T-cell (primary cell): Measurements from ENCODE around the gene PSME3. TPM values are rescaled to one million over a fixed set of nuclear protein-coding genes. Genes with fewer than 3 reads are reported as not detected.
"Not testable (repeated sequence)": the region's sequence is repeated elsewhere in the genome, so short reads cannot be mapped to it uniquely, and the experiment has no call there.

Experiments used
- ATAC-seq, 4 experiments: fragments of 200-7000 bp in 3 of 4; fragments of 150-1000 bp in 1 of 4; cut with Tn5 transposase; replicated peaks in 1 of 4; 1 replicate in 3 of 4; 2 replicates in 1 of 4; pipeline ENCODE4 v1.10.0; 2021; ENCODE audit warnings: moderate library complexity in 3 of 4, mild to moderate bottlenecking in 2 of 4, moderate number of reproducible peaks in 1 of 4
- CTCF ChIA-PET, 2 donors: fragments of 300-600 bp; sonication (Branson Sonifier 250); formaldehyde crosslinking; loops; one replicate each; lab custom pipeline; 2022; ENCODE audit warnings: antibody characterized with exemption in 2 of 2; lab: Charles Lee
- POLR2A ChIA-PET, 2 donors: fragments of 300-600 bp; sonication (Branson Sonifier 250); formaldehyde crosslinking; loops; one replicate each; lab custom pipeline; 2022; ENCODE audit warnings: antibody characterized with exemption in 2 of 2; lab: Charles Lee
- DNase-seq, 35 experiments: peaks; one replicate each; pipeline versions ENCODE4 v3.0.0 to v3.0.0-alpha.2; 2013 to 2023
- H3K27ac ChIP-seq: one replicate; pipeline ENCODE4 v1.5.1; 2013; ENCODE audit warnings: low read length
- H3K27me3 ChIP-seq, 2 experiments: replicated peaks in 1 of 2; 1 replicate in 1 of 2; 2 replicates in 1 of 2; pipeline versions ENCODE4 v1.6.1 to v1.7.0; 2013; ENCODE audit warnings: low read length in 1 of 2, mixed read lengths in 1 of 2; ENCODE audit not compliant: control insufficient read depth in 2 of 2, insufficient read depth in 2 of 2; ENCODE audit errors: extremely low read depth in 1 of 2
- H3K36me3 ChIP-seq, 2 donors: 1 replicate in 1 of 2; 2 replicates in 1 of 2; pipeline versions ENCODE4 v1.6.1 to v1.7.0; 2013; ENCODE audit warnings: low read length in 1 of 2; ENCODE audit not compliant: control insufficient read depth in 2 of 2, insufficient read depth in 1 of 2; ENCODE audit errors: extremely low read depth in 1 of 2
- H3K4me1 ChIP-seq, 2 experiments: 1 replicate in 1 of 2; 2 replicates in 1 of 2; pipeline versions ENCODE4 v1.6.1 to v1.7.0; 2013; ENCODE audit warnings: low read length in 2 of 2, mixed read lengths in 1 of 2; ENCODE audit not compliant: insufficient read depth in 2 of 2, control insufficient read depth in 1 of 2; ENCODE audit errors: extremely low read depth in 1 of 2
- H3K4me3 ChIP-seq, 2 donors: 1 replicate in 1 of 2; 2 replicates in 1 of 2; pipeline versions ENCODE4 v1.5.1 to v1.7.0; 2013; ENCODE audit warnings: mild to moderate bottlenecking in 2 of 2, low read length in 1 of 2, moderate library complexity in 1 of 2; ENCODE audit not compliant: control insufficient read depth in 1 of 2; ENCODE audit errors: extremely low read depth in 1 of 2
- H3K9me3 ChIP-seq: 2 replicates; pipeline ENCODE4 v1.7.0; 2013
- H3K27ac Mint-ChIP-seq, 2 donors: one replicate each; pipeline ENCODE4 v1.8.0; 2020 to 2021; ENCODE audit warnings: mild to moderate bottlenecking in 2 of 2, mixed read lengths in 2 of 2
- H3K27me3 Mint-ChIP-seq, 2 donors: one replicate each; pipeline ENCODE4 v1.8.0; 2021 to 2022; ENCODE audit warnings: mixed read lengths in 2 of 2
- H3K36me3 Mint-ChIP-seq: one replicate; pipeline ENCODE4 v1.8.0; 2021; ENCODE audit warnings: mixed read lengths
- H3K4me1 Mint-ChIP-seq, 3 donors: one replicate each; pipeline ENCODE4 v1.8.0; 2020 to 2022; ENCODE audit warnings: mixed read lengths in 3 of 3, mild to moderate bottlenecking in 1 of 3
- H3K4me3 Mint-ChIP-seq, 3 donors: one replicate each; pipeline ENCODE4 v1.8.0; 2020 to 2022; ENCODE audit warnings: mild to moderate bottlenecking in 3 of 3, mixed read lengths in 3 of 3, moderate library complexity in 3 of 3
- H3K9me3 Mint-ChIP-seq, 3 donors: one replicate each; pipeline ENCODE4 v1.8.0; 2020 to 2022; ENCODE audit warnings: mixed read lengths in 3 of 3
- WGBS: methylation state at CpG from one replicate; pipeline ENCODE4 v1.1.5; 2013; ENCODE audit warnings: missing lambda C conversion rate; ENCODE audit not compliant: insufficient coverage; 5-methylcytosine and 5-hydroxymethylcytosine counted together
- total RNA-seq, 35 experiments: library from RNA in 6 of 35; stranded (reverse) in 6 of 35; fragments of 120-200 nt in 1 of 35; gene quantifications; one replicate each; pipeline versions ENCODE4 v1.2.1 to v1.2.4 and lab custom pipeline; 2013 to 2026

The PSME3 gene
- total RNA-seq, 5 donors from 2014 or later (not counting 1 experiment from before 2014, with no cell fraction given): 68.0 to 79.1 (median 77.2) TPM

DNA sequence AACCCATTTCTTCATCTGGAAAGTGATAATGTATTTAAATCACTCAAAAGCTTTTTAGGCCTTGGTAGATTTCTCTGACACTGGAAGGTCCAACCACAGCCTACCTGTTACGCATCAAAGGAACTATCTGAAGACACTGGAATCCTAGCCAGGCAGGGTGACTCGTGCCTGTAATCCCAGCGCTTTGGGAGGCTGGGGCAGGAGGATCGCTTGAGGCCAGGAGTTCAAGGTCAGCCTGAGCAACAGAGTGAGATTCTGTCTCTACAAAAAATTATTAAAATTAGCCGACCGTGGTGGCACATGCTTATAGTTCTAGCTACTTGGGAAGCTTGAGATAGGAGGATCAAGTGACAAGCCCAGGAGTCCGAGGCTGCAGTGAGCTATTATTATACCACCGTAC is 49.0 kb downstream of the PSME3 start:
- POLR2A ChIA-PET: no interaction called here
- Mint-ChIP-seq H3K36me3 (no peaks in the 10 kb centered on the region), H3K27me3 (peaks cover 20 to 21% of the 10 kb centered on the region in 2 donors), H3K4me3 (no peak overlapping the region), H3K4me1 (peaks cover 0 to 8% (median 0%) of the 10 kb centered on the region in 3 donors), H3K9me3 (no peaks in the 10 kb centered on the region), H3K27ac (no peak overlapping the region)
- no peak for ATAC-seq
- no peaks in the 10 kb centered on the region for H3K36me3 ChIP-seq
- H3K27me3 ChIP-seq: peaks cover 0 to 35% of the 10 kb centered on the region in 2 experiments
- no peaks in the 10 kb centered on the region for H3K4me1 ChIP-seq
- WGBS: 87% methylated on average over 7 of the region's 8 CpGs
- no peaks in the 10 kb centered on the region for H3K9me3 ChIP-seq
- H3K27ac ChIP-seq: no peak overlapping the region
- DNase-seq: no peak
- CTCF ChIA-PET: no interaction called here
- no peak overlapping the region for H3K4me3 ChIP-seq

DNA sequence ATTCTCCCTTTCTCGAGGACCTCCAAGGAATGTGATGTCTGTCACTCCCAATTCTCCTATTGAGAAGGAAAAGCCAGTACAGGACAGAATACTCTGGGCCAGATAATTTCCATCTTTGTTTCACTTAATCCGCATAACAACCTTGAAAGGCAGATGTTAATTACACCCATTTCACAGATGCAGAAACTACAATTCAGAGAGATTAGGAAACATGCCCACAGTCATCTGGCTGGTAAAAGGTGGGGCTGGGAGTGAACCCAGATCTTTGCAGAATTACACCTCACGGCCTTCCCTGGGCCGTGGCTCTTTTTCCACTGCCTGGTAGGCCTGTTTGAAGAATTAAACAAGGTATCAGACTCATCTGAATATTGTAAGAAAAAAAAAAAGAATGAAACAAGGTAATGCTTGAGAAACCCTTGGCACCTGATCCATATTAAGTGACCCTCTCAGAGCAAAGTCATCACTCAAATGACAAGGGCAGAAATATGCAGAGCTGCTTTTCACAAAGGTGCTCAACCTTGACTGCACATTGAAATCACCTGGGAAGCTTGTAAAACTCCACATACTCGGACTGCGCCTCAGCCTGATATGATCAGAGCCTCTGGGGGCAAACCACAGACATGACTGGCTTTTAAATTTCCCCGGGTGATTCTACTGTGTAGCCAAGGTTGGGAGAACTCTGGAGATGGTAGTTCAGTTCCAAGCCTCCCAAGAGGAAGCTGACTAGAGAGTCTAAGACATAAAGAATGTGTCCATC is 50.8 kb downstream of the PSME3 start:
- DNase-seq (no peak), ATAC-seq (no peak)
- H3K27me3 Mint-ChIP-seq: peaks cover 4 to 12% of the 10 kb centered on the region in 2 donors
- 100% methylated on average over 1 of the region's 7 CpGs for WGBS
- Histone ChIP-seq H3K4me1 (no peaks in the 10 kb centered on the region), H3K4me3 (no peak overlapping the region), H3K27ac (no peak overlapping the region), H3K27me3 (peaks cover 0 to 20% of the 10 kb centered on the region in 2 experiments), H3K36me3 (no peaks in the 10 kb centered on the region), H3K9me3 (no peaks in the 10 kb centered on the region)
- POLR2A ChIA-PET: no interaction called here
- CTCF ChIA-PET: no interaction called here
- no peak overlapping the region for H3K4me3 Mint-ChIP-seq
- no peaks in the 10 kb centered on the region for H3K9me3 Mint-ChIP-seq
- H3K27ac Mint-ChIP-seq: no peak overlapping the region
- no peaks in the 10 kb centered on the region for H3K36me3 Mint-ChIP-seq
- H3K4me1 Mint-ChIP-seq: peaks cover 0 to 11% (median 0%) of the 10 kb centered on the region in 3 donors

- H3K4me3 ChIP-seq, ATAC-seq, H3K4me1 ChIP-seq, H3K27me3 Mint-ChIP-seq, H3K27ac ChIP-seq, H3K4me3 Mint-ChIP-seq, DNase-seq, H3K9me3 Mint-ChIP-seq, H3K27ac Mint-ChIP-seq, H3K9me3 ChIP-seq, H3K36me3 Mint-ChIP-seq, H3K36me3 ChIP-seq: not testable (repeated sequence)
- H3K27me3 ChIP-seq: peaks cover 0 to 13% of the 10 kb centered on the region in 2 experiments
- ChIA-PET CTCF (interaction anchor here in 1 of 2 donors (0.5 kb wide), 1 partner anchor 1063 kb away, joined by 5 read pairs; no protein-coding TSS in a partner anchor), POLR2A (interaction anchor here in 1 of 2 donors (0.5 kb wide), 1 partner anchor 20 kb away, joined by 8 read pairs; no protein-coding TSS in a partner anchor)
- WGBS: 100% methylated on average over 1 of the region's 3 CpGs
- peaks cover 0 to 11% (median 0%) of the 10 kb centered on the region in 3 donors for H3K4me1 Mint-ChIP-seq
Observed at GRCh38 chr17:42885806-42886205, 52.6 kb downstream of the PSME3 start.

DNA sequence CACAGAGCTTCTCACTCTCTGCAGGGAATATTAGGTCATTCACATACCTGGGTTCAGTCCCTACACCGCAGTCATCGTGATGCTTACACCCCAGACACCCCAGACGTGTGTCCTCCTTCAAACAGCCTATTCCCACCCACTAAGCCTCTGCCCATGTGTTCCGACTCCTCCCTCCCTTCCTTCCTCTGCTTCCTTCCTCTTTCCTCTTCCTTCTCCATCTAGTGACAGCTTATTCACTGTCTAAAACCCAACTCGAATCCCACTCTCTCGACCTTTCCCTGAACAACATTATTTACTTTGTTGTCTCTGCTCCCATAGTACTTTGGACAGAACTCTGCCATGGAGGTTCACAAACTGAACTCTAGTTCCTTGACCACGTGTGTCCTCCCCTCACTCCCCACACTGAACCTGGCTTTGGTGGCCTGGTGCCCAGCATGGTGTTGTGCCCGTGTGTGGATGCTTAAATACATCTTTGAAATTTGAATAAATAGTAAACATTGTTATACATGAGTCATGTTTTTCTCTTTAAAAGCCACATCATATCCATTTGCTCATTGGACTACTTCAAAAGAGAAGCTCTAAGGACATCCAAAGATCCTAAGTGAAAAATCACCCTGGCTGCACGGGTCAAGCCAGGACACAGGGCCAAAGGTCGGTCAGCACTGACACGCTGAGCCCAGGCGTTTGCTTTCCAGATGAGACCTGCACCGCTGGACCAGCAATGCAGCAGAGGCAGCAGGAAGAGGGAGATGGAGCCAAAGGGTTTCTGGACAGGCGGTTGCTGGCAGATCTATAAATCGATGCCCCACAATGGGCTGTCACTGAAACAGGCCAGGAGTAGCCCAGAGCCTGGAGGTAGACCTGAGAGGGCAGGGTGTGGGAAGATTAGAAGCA is 53.3 kb downstream of the PSME3 start:
- H3K9me3 Mint-ChIP-seq: no peaks in the 10 kb centered on the region
- peaks cover 0 to 14% of the 10 kb centered on the region in 2 experiments for H3K27me3 ChIP-seq
- no peak overlapping the region for H3K27ac Mint-ChIP-seq
- no peaks in the 10 kb centered on the region for H3K9me3 ChIP-seq
- H3K27me3 Mint-ChIP-seq: peaks cover 2 to 8% of the 10 kb centered on the region in 2 donors
- H3K36me3 Mint-ChIP-seq: no peaks in the 10 kb centered on the region
- peaks cover 0 to 11% (median 0%) of the 10 kb centered on the region in 3 donors for H3K4me1 Mint-ChIP-seq
- no peak overlapping the region for H3K27ac ChIP-seq
- CTCF ChIA-PET: interaction anchor here in 1 of 2 donors (0.5 kb wide), 1 partner anchor 1062 kb away, joined by 5 read pairs; no protein-coding TSS in a partner anchor
- no peak overlapping the region for H3K4me3 ChIP-seq
- H3K4me1 ChIP-seq: no peaks in the 10 kb centered on the region
- ATAC-seq (no peak), DNase-seq (no peak)
- 48% methylated on average over 12 of the region's 15 CpGs for WGBS
- no peaks in the 10 kb centered on the region for H3K36me3 ChIP-seq
- H3K4me3 Mint-ChIP-seq: no peak overlapping the region
- POLR2A ChIA-PET: interaction anchor here in 1 of 2 donors (0.5 kb wide), 1 partner anchor 19 kb away, joined by 8 read pairs; no protein-coding TSS in a partner anchor

GRCh38 chr17:42889809-42890208 is 56.6 kb downstream of the PSME3 start:
- no peak overlapping the region for H3K27ac ChIP-seq
- ATAC-seq (no peak), DNase-seq (no peak)
- H3K27me3 ChIP-seq: peaks cover 0 to 22% of the 10 kb centered on the region in 2 experiments
- H3K36me3 ChIP-seq: no peaks in the 10 kb centered on the region
- no peaks in the 10 kb centered on the region for H3K9me3 ChIP-seq
- H3K27me3 Mint-ChIP-seq: peaks cover 8 to 10% of the 10 kb centered on the region in 2 donors
- H3K4me3 ChIP-seq: no peak overlapping the region
- POLR2A ChIA-PET: no interaction called here
- WGBS: 91% methylated on average over 7 of the region's 7 CpGs
- peaks cover 0 to 12% (median 0%) of the 10 kb centered on the region in 3 donors for H3K4me1 Mint-ChIP-seq
- H3K4me3 Mint-ChIP-seq: no peak overlapping the region
- H3K27ac Mint-ChIP-seq: no peak overlapping the region
- CTCF ChIA-PET: no interaction called here
- H3K36me3 Mint-ChIP-seq: no peaks in the 10 kb centered on the region
- H3K4me1 ChIP-seq: no peaks in the 10 kb centered on the region
- no peaks in the 10 kb centered on the region for H3K9me3 Mint-ChIP-seq

DNA sequence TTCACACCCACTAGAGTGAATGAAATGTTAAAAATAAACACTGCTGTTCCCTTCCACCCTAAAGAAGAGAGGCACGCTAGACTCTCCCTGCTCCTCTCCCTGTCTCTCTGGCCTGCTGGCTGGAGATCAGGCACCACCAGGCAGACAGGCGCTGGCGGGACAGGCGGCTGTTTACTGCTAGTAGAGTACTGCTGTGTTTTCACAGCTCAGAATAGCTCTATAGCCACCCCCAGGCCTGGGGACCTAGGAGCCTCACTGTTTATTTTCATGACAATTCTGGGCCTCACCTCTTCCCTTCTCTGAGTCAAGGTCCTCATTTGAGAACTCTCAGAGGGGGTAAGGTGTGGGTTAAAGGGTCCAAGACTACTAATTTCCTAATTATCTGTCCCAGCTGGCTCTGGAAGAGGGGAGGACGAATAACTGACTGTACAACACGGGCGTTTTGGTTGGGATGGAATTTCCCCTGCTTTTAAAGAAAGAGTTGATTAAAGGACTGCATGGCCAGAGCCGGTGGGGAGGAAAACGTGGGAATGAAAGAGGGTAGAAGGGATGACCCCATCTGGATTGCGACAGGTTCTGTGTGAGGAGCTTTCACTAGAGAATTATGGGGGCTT is 58.4 kb downstream of the PSME3 start:
- no peak for DNase-seq
- Mint-ChIP-seq H3K4me1 (peaks cover 0 to 7% (median 0%) of the 10 kb centered on the region in 3 donors), H3K27me3 (peaks cover 6 to 12% of the 10 kb centered on the region in 2 donors), H3K27ac (no peak overlapping the region), H3K9me3 (no peaks in the 10 kb centered on the region), H3K4me3 (no peak overlapping the region), H3K36me3 (no peaks in the 10 kb centered on the region)
- Histone ChIP-seq H3K4me3 (no peak overlapping the region), H3K27ac (no peak overlapping the region), H3K36me3 (no peaks in the 10 kb centered on the region), H3K27me3 (peaks cover 0 to 22% of the 10 kb centered on the region in 2 experiments), H3K9me3 (no peaks in the 10 kb centered on the region), H3K4me1 (no peaks in the 10 kb centered on the region)
- ChIA-PET CTCF (no interaction called here), POLR2A (no interaction called here)
- ATAC-seq: no peak
- WGBS: 75% methylated on average over 7 of the region's 10 CpGs
